Nephron (organoid): ENCODE data around the gene FIG4.

Experiments used
- H3K27ac Mint-ChIP-seq, 3 experiments: 2 replicates each; pipeline ENCODE4 v1.8.0; 2020; ENCODE audit warnings: mixed read lengths in 3 of 3, mild to moderate bottlenecking in 2 of 3, moderate library complexity in 1 of 3
- H3K27me3 Mint-ChIP-seq: 2 replicates; pipeline ENCODE4 v1.8.0; 2021; ENCODE audit warnings: low read depth, mild to moderate bottlenecking, moderate library complexity, mixed read lengths
- H3K36me3 Mint-ChIP-seq: 2 replicates; pipeline ENCODE4 v1.8.0; 2020; ENCODE audit warnings: low read depth, mixed read lengths
- H3K4me1 Mint-ChIP-seq: 2 replicates; pipeline ENCODE4 v1.8.0; 2020; ENCODE audit warnings: mixed read lengths
- H3K4me3 Mint-ChIP-seq, 3 experiments: 2 replicates each; pipeline ENCODE4 v1.8.0; 2020; ENCODE audit warnings: mild to moderate bottlenecking in 3 of 3, mixed read lengths in 3 of 3, moderate library complexity in 2 of 3
- H3K9me3 Mint-ChIP-seq: 2 replicates; pipeline ENCODE4 v1.8.0; 2020; ENCODE audit warnings: mixed read lengths
- TF ChIP-seq, protein P1 (sequence below), 3 experiments: fragments of 200-600 bp; sonication (generic); IDR thresholded peaks; one replicate each; pipeline ENCODE4 v1.5.0; 2021; ENCODE audit warnings: antibody characterized with exemption in 3 of 3; ENCODE audit not compliant: unreplicated experiment in 3 of 3

FIG4 gene

DNA sequence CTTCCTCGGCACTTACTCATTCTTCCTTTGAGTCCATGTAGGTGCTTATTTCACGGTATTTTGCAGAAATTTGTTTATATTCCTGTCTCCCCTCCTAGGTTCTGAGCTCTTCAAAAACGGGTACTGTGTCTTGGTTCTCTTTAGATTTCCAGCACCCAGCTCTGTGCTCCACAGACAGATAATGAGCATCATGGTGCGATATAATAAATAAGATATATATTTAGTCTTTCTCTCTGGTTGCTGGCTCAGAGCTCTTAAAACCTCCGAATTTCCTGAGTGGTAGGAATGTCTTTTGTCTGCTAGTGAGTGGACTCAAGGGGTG, 179.0 kb downstream of the FIG4 start:
- H3K9me3 Mint-ChIP-seq, result no peaks in the 10 kb centered on the region
- H3K27me3 Mint-ChIP-seq, result peaks cover 1% of the 10 kb centered on the region
- H3K27ac Mint-ChIP-seq, result no peak overlapping the region
- H3K36me3 Mint-ChIP-seq, result no peaks in the 10 kb centered on the region
- TF ChIP-seq, protein P1, sequence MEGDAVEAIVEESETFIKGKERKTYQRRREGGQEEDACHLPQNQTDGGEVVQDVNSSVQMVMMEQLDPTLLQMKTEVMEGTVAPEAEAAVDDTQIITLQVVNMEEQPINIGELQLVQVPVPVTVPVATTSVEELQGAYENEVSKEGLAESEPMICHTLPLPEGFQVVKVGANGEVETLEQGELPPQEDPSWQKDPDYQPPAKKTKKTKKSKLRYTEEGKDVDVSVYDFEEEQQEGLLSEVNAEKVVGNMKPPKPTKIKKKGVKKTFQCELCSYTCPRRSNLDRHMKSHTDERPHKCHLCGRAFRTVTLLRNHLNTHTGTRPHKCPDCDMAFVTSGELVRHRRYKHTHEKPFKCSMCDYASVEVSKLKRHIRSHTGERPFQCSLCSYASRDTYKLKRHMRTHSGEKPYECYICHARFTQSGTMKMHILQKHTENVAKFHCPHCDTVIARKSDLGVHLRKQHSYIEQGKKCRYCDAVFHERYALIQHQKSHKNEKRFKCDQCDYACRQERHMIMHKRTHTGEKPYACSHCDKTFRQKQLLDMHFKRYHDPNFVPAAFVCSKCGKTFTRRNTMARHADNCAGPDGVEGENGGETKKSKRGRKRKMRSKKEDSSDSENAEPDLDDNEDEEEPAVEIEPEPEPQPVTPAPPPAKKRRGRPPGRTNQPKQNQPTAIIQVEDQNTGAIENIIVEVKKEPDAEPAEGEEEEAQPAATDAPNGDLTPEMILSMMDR (IDR thresholded peaks at IDR 0.05; ENCODE audit: unreplicated experiment in 3 of 3), result no peak
- no peak overlapping the region for H3K4me3 Mint-ChIP-seq
- peaks cover 16% of the 10 kb centered on the region for H3K4me1 Mint-ChIP-seq

DNA sequence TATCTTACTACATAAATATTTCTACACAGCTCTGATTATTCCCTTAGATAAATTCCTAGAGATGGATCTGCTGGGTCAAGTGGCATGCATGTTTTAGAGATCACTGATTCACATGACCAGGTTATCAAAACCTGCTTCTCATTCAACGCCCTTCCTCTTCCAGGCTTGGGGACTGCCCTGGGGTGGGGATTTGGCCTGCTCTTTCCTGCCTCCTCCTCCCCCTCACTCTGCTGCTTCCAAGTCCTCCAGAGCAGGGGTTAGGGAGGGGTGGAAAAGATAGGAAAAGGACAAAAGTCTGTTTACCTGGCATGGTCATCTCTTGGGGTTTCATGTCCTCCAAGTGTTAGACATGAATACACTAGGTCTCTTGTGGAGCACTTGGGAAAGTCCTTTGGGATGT, 181.5 kb downstream of the FIG4 start:
- peaks cover 14% of the 10 kb centered on the region for H3K4me1 Mint-ChIP-seq
- H3K36me3 Mint-ChIP-seq, result no peaks in the 10 kb centered on the region
- no peaks in the 10 kb centered on the region for H3K27me3 Mint-ChIP-seq
- no peak overlapping the region for H3K27ac Mint-ChIP-seq
- H3K9me3 Mint-ChIP-seq, result no peaks in the 10 kb centered on the region
- TF ChIP-seq, protein P1 (IDR thresholded peaks at IDR 0.05; ENCODE audit: unreplicated experiment in 3 of 3), result no peak
- no peak overlapping the region for H3K4me3 Mint-ChIP-seq

DNA sequence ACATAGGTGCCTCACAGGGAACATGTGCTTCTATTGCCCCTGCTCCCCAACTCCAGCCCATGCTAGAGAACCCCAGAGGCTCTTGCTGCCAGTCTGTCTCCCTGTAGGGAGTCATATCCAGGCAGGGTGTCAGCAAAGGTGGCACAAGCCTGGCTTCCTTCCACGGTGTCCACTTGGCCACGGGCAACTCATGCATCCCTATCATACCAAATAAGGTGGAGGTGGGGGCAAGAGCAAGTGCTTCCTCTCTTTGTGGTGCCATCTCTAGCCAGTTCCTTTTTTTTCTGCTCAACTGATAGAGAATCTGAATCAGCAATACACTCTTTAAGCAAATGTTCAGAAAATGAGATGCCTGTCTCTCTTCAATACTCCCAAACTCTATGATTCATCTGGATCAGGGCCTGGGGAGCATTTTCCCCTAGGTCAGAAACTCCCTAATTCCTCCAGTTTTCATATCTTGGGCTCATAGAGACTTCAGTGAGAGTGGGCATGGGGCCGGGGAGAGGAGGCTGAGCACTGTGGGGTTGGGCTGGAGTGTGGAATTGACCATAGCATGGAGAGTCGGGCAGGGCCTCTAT, 182.0 kb downstream of the FIG4 start:
- Mint-ChIP-seq H3K27me3 (no peaks in the 10 kb centered on the region), H3K9me3 (no peaks in the 10 kb centered on the region), H3K27ac (peak overlapping the region in 1 of 3 experiments; percentile 11), H3K4me1 (peaks cover 14% of the 10 kb centered on the region), H3K4me3 (no peak overlapping the region), H3K36me3 (no peaks in the 10 kb centered on the region)
- TF ChIP-seq, protein P1 (IDR thresholded peaks at IDR 0.05; ENCODE audit: unreplicated experiment in 3 of 3), result no peak

DNA sequence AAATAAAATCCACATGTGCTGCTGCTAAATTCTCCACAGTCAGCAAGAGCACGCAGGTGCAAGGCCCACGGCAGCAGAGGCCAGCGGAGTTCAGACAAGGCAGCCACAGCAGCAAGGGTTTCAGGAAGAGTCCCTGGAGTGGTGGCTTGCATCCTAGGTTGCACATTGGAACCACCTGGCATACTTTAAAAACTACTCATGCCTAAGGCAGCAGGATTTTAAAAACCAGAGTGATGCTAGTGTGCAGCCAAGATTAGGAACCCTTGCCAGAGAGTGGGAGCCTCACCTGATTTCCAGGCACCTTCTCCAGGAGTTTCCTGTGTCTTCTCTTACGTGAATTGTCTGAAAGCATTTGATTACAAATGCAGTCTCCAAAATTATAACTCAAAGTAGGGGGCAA, 183.0 kb downstream of the FIG4 start:
- H3K27me3 Mint-ChIP-seq, result no peaks in the 10 kb centered on the region
- no peaks in the 10 kb centered on the region for H3K36me3 Mint-ChIP-seq
- peak overlapping the region in 1 of 3 experiments; percentile 99 for H3K27ac Mint-ChIP-seq
- no peak overlapping the region for H3K4me3 Mint-ChIP-seq
- H3K4me1 Mint-ChIP-seq, result peaks cover 18% of the 10 kb centered on the region
- TF ChIP-seq, protein P1 (IDR thresholded peaks at IDR 0.05; ENCODE audit: unreplicated experiment in 3 of 3), result no peak
- H3K9me3 Mint-ChIP-seq, result no peaks in the 10 kb centered on the region

DNA sequence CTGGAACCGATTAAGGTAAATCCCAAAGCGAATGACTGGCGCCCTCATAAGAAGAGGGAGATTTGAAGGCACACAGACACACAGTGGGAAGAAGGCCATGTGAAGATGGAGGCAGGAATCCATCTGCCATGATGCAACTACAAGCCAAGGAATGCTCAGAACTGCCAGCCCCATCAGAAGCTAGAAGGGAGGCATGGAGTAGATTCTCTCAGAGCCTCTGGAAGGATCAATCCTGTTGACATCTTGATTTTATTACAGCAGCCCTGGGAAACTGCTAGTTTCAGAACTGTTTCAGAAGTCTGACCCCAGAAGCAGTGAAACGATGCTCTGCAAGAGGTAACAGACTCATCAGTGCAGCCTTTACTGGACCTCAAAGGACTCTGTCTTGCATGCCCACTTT, 183.5 kb downstream of the FIG4 start:
- peaks cover 18% of the 10 kb centered on the region for H3K4me1 Mint-ChIP-seq
- TF ChIP-seq, protein P1 (IDR thresholded peaks at IDR 0.05; ENCODE audit: unreplicated experiment in 3 of 3), result no peak
- no peak overlapping the region for H3K4me3 Mint-ChIP-seq
- H3K27me3 Mint-ChIP-seq, result no peaks in the 10 kb centered on the region
- H3K27ac Mint-ChIP-seq, result peak overlapping the region in 1 of 3 experiments; percentile 99
- no peaks in the 10 kb centered on the region for H3K36me3 Mint-ChIP-seq
- no peaks in the 10 kb centered on the region for H3K9me3 Mint-ChIP-seq
